B cell (primary cell): ENCODE data around the gene LSM3.

Source experiments
- CTCF ChIP-seq: fragments of 200-600 bp; IDR thresholded peaks from one replicate; pipeline ENCODE4 v1.8.0; 2022; ENCODE audit warnings: antibody characterized with exemption, mild to moderate bottlenecking
- EZH2 ChIP-seq: IDR thresholded peaks from 2 replicates; pipeline ENCODE4 v1.6.1; 2012; ENCODE audit warnings: borderline replicate concordance, low read depth, mild to moderate bottlenecking, moderate library complexity, low read length; ENCODE audit not compliant: insufficient read depth, poor library complexity, severe bottlenecking

- TF ChIP-seq CTCF, result peak; percentile 87
- TF ChIP-seq EZH2, result no peak
These were observed 25.0 kb downstream of the LSM3 start for GRCh38 chr3:14203521-14204079.
